T-helper 1 cell treated with Interleukin-12 subunit alpha and Interleukin-12 subunit beta and Interleukin-4 antibody, amounts not matched to agents 30 μg/mL and 1 μg/mL, for 36 hours (primary cell): ENCODE results near the gene JARID2.

Source experiments
- H3K27ac Mint-ChIP-seq: one replicate; pipeline ENCODE4 v1.8.0; 2021; ENCODE audit warnings: mild to moderate bottlenecking, mixed read lengths
- H3K27me3 Mint-ChIP-seq: one replicate; pipeline ENCODE4 v1.8.0; 2021; ENCODE audit warnings: low read depth, mixed read lengths
- H3K36me3 Mint-ChIP-seq: one replicate; pipeline ENCODE4 v1.8.0; 2021; ENCODE audit warnings: low read depth, mixed read lengths
- H3K4me1 Mint-ChIP-seq: one replicate; pipeline ENCODE4 v1.8.0; 2021; ENCODE audit warnings: low read depth, mixed read lengths
- H3K4me3 Mint-ChIP-seq: one replicate; pipeline ENCODE4 v1.8.0; 2021; ENCODE audit warnings: mild to moderate bottlenecking, moderate library complexity, mixed read lengths
- H3K9me3 Mint-ChIP-seq: one replicate; pipeline ENCODE4 v1.8.0; 2021; ENCODE audit warnings: mixed read lengths

The JARID2 gene

GRCh38 chr6:15253203-15254022 is 7.5 kb downstream of the JARID2 start:
- Mint-ChIP-seq H3K27me3 (no peaks in the 10 kb centered on the region), H3K4me1 (peaks cover 75% of the 10 kb centered on the region), H3K4me3 (peak overlapping the region; percentile 47), H3K9me3 (no peaks in the 10 kb centered on the region), H3K36me3 (peaks cover 30% of the 10 kb centered on the region), H3K27ac (peak overlapping the region; percentile 63)

GRCh38 chr6:15254070-15254975 is 8.5 kb downstream of the JARID2 start:
- peak overlapping the region; percentile 63 for H3K27ac Mint-ChIP-seq
- peaks cover 27% of the 10 kb centered on the region for H3K36me3 Mint-ChIP-seq
- H3K9me3 Mint-ChIP-seq = no peaks in the 10 kb centered on the region
- peaks cover 78% of the 10 kb centered on the region for H3K4me1 Mint-ChIP-seq
- H3K4me3 Mint-ChIP-seq = peak overlapping the region; percentile 15
- H3K27me3 Mint-ChIP-seq = no peaks in the 10 kb centered on the region

- Mint-ChIP-seq H3K4me3 (no peak overlapping the region), H3K36me3 (peaks cover 27% of the 10 kb centered on the region), H3K27me3 (no peaks in the 10 kb centered on the region), H3K4me1 (peaks cover 79% of the 10 kb centered on the region), H3K27ac (peak overlapping the region; percentile 10), H3K9me3 (no peaks in the 10 kb centered on the region)
Measured at GRCh38 chr6:15255481-15255880, 9.6 kb downstream of the JARID2 start.

GRCh38 chr6:15255909-15256395 is 10.1 kb downstream of the JARID2 start:
- no peak overlapping the region for H3K27ac Mint-ChIP-seq
- H3K27me3 Mint-ChIP-seq = no peaks in the 10 kb centered on the region
- H3K9me3 Mint-ChIP-seq = no peaks in the 10 kb centered on the region
- no peak overlapping the region for H3K4me3 Mint-ChIP-seq
- H3K4me1 Mint-ChIP-seq = peaks cover 80% of the 10 kb centered on the region
- peaks cover 27% of the 10 kb centered on the region for H3K36me3 Mint-ChIP-seq

GRCh38 chr6:15256538-15257271 is 10.8 kb downstream of the JARID2 start:
- Mint-ChIP-seq H3K36me3 (peaks cover 24% of the 10 kb centered on the region), H3K27me3 (no peaks in the 10 kb centered on the region), H3K4me3 (no peak overlapping the region), H3K27ac (no peak overlapping the region), H3K4me1 (peaks cover 74% of the 10 kb centered on the region), H3K9me3 (no peaks in the 10 kb centered on the region)

GRCh38 chr6:15257357-15258132 is 11.7 kb downstream of the JARID2 start:
- Mint-ChIP-seq H3K27me3 (no peaks in the 10 kb centered on the region), H3K9me3 (no peaks in the 10 kb centered on the region), H3K4me1 (peaks cover 70% of the 10 kb centered on the region), H3K27ac (no peak overlapping the region), H3K36me3 (peaks cover 26% of the 10 kb centered on the region), H3K4me3 (no peak overlapping the region)

GRCh38 chr6:15259766-15260098 is 13.9 kb downstream of the JARID2 start:
- Mint-ChIP-seq H3K36me3 (peaks cover 19% of the 10 kb centered on the region), H3K9me3 (no peaks in the 10 kb centered on the region), H3K27ac (no peak overlapping the region), H3K27me3 (no peaks in the 10 kb centered on the region), H3K4me3 (no peak overlapping the region), H3K4me1 (peaks cover 66% of the 10 kb centered on the region)

- Mint-ChIP-seq H3K9me3 (no peaks in the 10 kb centered on the region), H3K4me1 (peaks cover 70% of the 10 kb centered on the region), H3K36me3 (peaks cover 18% of the 10 kb centered on the region), H3K4me3 (no peak overlapping the region), H3K27me3 (no peaks in the 10 kb centered on the region), H3K27ac (no peak overlapping the region)
Measured at GRCh38 chr6:15260099-15260821, 14.4 kb downstream of the JARID2 start.

- Mint-ChIP-seq H3K27me3 (no peaks in the 10 kb centered on the region), H3K36me3 (peaks cover 10% of the 10 kb centered on the region), H3K27ac (no peak overlapping the region), H3K9me3 (no peaks in the 10 kb centered on the region), H3K4me1 (peaks cover 77% of the 10 kb centered on the region), H3K4me3 (peak overlapping the region; percentile 10)
Measured at GRCh38 chr6:15263780-15264374, 18.0 kb downstream of the JARID2 start.

GRCh38 chr6:15264412-15264811 is 18.5 kb downstream of the JARID2 start:
- Mint-ChIP-seq H3K27me3 (no peaks in the 10 kb centered on the region), H3K9me3 (no peaks in the 10 kb centered on the region), H3K4me3 (no peak overlapping the region), H3K4me1 (peaks cover 74% of the 10 kb centered on the region), H3K27ac (no peak overlapping the region), H3K36me3 (peaks cover 8% of the 10 kb centered on the region)

GRCh38 chr6:15264902-15265761 is 19.3 kb downstream of the JARID2 start:
- Mint-ChIP-seq H3K27ac (peak overlapping the region; percentile 45), H3K9me3 (no peaks in the 10 kb centered on the region), H3K4me3 (no peak overlapping the region), H3K4me1 (peaks cover 71% of the 10 kb centered on the region), H3K36me3 (peaks cover 8% of the 10 kb centered on the region), H3K27me3 (no peaks in the 10 kb centered on the region)

- no peaks in the 10 kb centered on the region for H3K9me3 Mint-ChIP-seq
- no peaks in the 10 kb centered on the region for H3K27me3 Mint-ChIP-seq
- H3K4me3 Mint-ChIP-seq = no peak overlapping the region
- H3K27ac Mint-ChIP-seq = no peak overlapping the region
- peaks cover 67% of the 10 kb centered on the region for H3K4me1 Mint-ChIP-seq
- H3K36me3 Mint-ChIP-seq = peaks cover 10% of the 10 kb centered on the region
Measured at GRCh38 chr6:15265787-15266186, 19.9 kb downstream of the JARID2 start.
